SK-N-MC (cell line): ENCODE data around the gene STK32A.

Experiments used
- EZH2 ChIP-seq: fragments of 200-600 bp; sonication (generic); IDR thresholded peaks from one replicate; pipeline ENCODE4 v1.6.1; 2017; ENCODE audit warnings: antibody characterized with exemption
- POLR2AphosphoS5 ChIP-seq: IDR thresholded peaks from 2 replicates; pipeline ENCODE4 v1.6.1; 2012; ENCODE audit warnings: mild to moderate bottlenecking, low read depth, low read length, borderline replicate concordance

- TF ChIP-seq POLR2AphosphoS5 (no peak), EZH2 (no peak)
Observed at GRCh38 chr5:147404706-147405105, 169.9 kb downstream of the STK32A start.
